Right hindlimb (tissue), 1 donor: Measurements from ENCODE around the gene CFAP77.
A peak's percentile ranks its signal among the peaks of the same experiment; 100 is the strongest.

Source experiments
- DNase-seq: peaks from one replicate; pipeline ENCODE4 v3.0.0-alpha.2; 2018

Gene CFAP77

DNA sequence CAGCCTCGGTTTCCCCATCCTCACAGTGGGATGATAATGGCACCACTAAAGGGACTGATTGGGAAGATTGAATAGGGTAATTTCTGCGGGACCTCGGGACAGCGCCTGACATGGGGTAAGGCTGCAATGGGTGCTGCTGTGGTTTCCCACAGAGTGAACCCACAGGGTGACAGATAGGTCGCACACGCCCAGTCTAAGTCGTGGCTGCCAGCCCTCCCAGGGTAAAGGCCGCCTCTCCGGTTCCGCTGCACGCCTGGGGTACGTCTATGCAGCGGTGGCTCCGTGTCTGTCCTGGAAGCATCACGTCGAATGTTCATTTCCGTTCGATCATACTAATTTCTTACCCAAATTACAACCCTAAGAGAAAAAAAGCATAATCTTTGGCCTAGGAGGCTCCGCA is 631 bp downstream of the CFAP77 start:
- no peak for DNase-seq

DNA sequence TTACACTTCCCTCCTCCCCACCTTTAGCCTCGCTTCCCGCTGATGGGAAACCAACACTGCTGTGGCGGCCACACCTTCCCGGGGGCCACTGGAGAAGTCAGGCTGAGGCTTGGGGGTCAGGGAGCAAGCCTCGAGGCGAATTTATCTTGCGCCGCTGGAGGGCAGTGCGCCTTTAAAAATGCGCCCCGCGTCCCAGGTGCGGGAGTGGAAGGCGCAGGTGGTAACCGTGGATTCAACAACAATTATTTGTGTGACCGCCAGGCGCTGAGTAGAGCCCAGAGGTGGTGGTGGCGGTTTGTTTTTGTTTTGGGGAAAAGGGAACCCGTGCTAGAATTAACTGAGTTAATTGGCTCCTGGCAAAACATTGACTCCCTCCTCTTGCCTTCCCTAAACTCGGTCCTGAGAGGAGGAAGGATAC is 1.1 kb downstream of the CFAP77 start:
- peak; percentile 42 for DNase-seq

GRCh38 chr9:132412089-132412488 is 2.1 kb downstream of the CFAP77 start:
- DNase-seq: no peak

DNA sequence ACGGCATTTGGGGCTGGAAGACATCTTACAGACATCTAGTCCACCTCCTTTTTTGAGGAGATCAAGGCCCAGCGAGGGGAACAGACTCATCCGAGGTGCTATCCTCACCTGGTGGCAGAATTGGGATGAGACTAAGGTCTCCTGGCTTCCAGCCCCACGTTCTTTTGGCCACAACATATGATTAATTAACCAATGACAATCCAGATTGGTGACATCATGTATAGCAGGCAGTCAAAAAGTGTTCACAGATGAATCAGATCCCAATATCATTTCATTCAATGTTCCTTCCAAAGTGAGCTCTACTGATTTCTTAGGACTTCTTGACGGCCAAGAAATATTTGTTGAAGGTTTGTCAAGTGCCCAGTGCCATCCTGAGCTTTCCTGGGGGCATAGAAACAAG is 3.9 kb downstream of the CFAP77 start:
- no peak for DNase-seq

GRCh38 chr9:132414731-132415130 is 4.7 kb downstream of the CFAP77 start:
- no peak for DNase-seq

DNA sequence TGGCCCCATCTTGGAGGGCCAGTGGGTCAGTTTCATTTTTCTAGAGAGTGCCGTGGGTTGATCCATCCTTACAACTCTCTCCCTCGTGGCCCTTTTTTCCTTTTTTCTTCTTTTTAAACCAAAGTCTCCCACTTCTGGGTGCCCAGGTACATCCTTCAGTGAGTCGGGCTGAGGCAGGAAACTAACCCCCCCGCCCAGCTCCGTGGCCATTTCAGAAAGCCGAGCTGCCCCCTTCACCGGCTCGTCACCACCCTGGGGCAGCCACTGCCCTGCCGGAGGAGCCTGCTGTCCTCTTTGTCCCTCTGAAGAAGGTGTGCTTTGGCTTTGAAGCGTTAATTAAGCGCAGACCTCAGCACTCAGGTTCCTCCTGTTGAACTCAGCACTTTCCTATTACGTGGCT is 5.2 kb downstream of the CFAP77 start:
- DNase-seq: no peak

- DNase-seq: no peak
Observed at GRCh38 chr9:132418726-132419363, 8.8 kb downstream of the CFAP77 start.

DNA sequence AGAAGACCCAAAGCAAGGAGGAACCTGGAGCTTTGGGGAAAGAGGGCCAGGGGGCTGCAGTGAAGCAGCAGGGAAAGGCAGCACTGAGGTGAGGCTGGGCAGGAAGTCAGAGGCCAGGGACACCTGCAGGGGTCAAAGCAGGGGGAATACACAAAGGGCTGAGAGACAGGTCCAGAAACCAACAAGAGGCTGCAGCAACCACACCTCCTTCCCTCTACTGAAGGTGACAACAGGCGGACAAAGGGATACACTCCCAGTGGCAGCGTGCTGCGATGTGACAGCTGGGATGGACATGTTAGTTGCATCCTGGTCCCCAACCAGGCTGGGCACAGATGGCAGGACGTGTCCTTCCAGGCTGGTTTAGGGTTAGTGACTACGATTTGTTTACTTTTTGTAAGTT is 12.6 kb downstream of the CFAP77 start:
- DNase-seq: no peak

DNA sequence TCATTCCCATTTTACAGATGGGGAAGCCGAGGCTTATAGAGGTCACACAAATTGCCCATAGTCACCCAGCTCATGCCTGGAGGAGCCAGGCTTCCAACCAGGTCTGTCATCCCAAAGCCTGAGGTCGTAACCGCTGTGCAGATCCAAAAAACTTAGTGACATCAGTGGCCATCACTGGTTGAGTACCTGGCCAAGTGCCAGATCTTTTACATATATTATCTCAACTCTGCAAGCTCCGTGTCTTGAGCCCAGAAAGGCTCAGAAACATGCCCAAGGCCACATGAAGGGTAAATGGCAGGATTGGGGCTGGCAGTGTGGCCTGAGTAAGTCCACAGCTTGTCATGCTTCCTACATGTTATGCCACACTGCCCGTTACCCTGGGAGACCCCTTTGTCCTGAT is 13.5 kb downstream of the CFAP77 start:
- no peak for DNase-seq

DNA sequence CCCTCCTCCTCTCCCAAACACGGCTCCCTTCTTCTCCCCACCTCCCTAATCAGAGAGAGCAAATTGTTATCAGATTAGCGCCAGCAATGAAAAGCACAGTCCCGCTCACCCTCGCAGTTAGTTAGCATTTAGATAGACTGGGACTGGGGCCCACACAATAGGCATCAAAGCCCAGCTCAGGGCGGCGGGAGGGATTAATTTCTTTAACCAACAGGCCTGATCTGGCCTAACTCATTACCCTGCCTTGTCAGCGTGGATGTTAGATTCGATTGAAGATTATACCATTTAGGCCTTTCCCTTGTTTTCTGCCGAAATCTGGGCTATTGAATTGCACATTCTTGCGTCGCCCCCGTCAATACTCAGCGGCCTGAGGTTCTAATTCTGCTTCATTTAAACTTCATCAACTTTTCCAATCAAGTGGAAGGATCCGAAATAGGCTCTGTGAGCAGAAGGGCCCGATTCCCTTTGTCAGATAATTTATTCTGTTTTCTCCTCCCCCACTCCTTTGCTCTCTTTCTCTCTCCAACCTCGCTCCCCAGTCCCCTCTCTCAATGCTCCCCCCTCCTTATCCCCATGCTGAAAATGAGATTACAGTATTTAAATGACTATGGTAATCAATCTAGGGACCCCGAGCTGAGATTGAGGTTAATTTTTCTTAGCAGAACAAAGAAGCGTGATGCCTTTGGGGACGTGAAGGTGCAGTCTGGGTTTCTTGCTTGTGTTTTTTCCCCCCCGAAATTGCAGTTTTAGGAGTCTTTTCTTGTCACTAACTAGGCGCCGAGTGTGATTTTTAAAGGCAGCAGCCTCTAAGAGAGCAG is 15.1 kb downstream of the CFAP77 start:
- no peak for DNase-seq

- DNase-seq: no peak
Observed at GRCh38 chr9:132425675-132426062, 15.7 kb downstream of the CFAP77 start.

DNA sequence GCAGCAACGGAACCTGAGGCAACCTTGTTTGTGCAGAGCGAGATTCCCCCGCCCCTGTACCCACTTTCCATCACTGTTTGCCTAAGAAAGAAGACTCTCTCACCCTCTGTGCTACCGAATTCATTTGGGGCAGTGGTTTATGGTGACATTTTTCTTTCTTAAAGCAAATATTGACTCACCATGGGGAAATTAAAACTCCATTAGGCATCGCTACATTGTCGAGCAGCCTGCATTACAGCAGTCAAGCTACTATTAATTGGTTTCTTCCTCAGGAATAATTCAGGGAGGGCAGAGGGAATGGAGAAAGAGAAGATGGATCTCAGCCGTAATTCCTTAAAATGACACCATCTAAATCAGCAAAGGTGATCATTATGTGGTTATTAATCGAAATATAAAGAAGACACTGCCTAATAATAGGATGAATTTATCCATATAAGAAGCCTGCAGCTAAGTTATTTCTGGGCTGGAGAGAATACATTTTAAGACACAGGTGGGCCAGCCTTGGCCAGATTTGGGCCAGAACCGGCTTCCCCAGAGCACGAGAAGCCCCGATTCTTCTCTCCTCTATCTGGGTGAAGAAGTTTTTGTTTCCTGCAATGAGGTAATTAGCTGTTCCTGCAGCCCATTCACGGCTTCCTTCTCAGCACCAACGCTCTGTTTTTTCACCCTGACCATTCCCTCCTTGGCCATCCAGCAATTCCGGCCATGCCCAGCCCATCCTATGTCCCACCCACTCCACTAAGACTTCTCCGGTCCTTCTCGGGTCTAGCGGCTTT is 16.8 kb downstream of the CFAP77 start:
- DNase-seq: no peak

DNA sequence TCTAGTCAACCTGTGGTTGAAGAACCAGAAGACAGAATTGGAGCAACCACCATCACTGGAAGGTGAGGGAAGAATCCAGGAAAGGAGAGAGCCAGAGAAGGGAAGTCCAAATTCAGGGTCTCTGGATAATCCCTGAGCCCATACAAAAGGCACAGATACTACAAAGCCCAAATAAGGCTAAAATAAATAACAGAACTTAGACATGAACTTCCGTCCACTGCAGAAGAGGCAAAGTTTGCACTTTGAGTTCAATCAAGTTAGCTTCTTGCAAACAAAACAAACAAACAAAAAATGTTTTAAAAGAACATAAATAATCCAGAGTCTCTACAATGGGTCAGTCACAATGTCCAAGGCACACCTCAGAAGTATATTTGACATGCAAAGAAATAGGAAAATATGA is 21.0 kb downstream of the CFAP77 start:
- no peak for DNase-seq

DNA sequence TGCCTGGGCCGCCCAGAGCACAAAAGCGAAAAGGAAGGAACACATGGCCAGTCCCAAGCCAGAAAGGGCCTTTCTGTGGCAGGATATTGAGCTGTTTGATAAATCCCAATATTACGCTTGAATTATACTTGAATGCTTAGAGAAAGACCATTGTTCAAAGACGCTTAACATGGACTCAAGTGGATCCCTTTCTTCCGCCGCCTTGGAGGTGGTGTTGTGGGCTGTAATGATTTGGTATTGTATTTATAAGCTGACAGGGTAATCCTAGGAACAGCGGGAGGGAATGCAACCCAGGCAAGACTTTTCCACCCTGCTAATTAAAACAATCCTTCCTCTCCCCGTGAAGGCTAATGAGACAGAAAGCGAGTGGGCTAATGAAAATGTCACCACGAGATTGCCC is 24.9 kb downstream of the CFAP77 start:
- DNase-seq: no peak

- no peak for DNase-seq
Observed at GRCh38 chr9:132439153-132439552, 29.1 kb downstream of the CFAP77 start.

GRCh38 chr9:132440735-132441134 is 30.7 kb downstream of the CFAP77 start:
- DNase-seq: no peak

- no peak for DNase-seq
Observed at GRCh38 chr9:132441404-132441803, 31.4 kb downstream of the CFAP77 start.

- no peak for DNase-seq
Observed at GRCh38 chr9:132443951-132444607, 34.1 kb downstream of the CFAP77 start.

GRCh38 chr9:132446887-132447286 is 36.9 kb downstream of the CFAP77 start:
- DNase-seq: no peak

DNA sequence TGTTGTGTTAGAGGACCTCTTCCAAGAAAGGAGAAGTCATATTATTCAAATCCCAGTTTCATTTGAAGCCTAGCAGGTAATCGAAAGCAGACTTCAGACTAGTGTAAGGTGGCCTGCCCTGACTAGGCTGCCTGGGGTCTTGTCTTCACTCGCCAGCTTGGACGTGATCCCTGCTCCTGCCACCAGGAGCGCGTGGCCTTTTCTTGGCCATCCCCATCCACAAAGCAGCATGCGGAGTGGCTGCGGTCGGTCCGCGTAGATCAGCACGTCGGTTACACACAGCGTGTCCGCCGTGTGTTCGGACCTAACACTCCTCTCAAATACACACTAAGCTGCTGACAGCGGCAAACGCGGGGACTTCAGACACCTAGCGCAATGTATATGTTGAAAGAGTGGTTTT is 37.3 kb downstream of the CFAP77 start:
- no peak for DNase-seq

DNA sequence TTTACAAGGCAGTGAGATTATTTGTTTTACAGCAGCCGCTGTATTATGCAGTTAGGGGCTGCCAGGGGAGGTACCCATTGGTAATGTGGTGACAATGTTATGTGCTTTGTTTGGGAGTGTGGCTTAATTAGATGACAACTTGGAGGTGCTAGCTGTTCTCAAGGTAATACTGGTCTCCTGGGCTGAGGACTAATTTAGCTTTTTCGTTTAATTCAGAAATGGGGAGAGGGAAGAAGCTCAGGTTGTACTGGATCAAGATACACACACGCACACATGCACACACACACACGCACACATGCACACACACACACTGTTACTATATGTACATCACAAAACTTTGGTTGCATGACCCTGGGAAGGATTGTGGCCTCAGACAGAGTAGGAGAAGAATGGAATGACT is 37.9 kb downstream of the CFAP77 start:
- DNase-seq: no peak

- DNase-seq: no peak
Observed at GRCh38 chr9:132451276-132451675, 41.3 kb downstream of the CFAP77 start.

- no peak for DNase-seq
Observed at GRCh38 chr9:132456241-132456640, 46.2 kb downstream of the CFAP77 start.
